ENCODE data around the gene HS6ST2. TPM values are rescaled to one million over a fixed set of nuclear protein-coding genes. Genes with fewer than 3 reads are reported as not detected.

Gene HS6ST2
- total and polyA plus RNA-seq, 9 donors = 27.8 to 52.3 (median 38.8) TPM

DNA sequence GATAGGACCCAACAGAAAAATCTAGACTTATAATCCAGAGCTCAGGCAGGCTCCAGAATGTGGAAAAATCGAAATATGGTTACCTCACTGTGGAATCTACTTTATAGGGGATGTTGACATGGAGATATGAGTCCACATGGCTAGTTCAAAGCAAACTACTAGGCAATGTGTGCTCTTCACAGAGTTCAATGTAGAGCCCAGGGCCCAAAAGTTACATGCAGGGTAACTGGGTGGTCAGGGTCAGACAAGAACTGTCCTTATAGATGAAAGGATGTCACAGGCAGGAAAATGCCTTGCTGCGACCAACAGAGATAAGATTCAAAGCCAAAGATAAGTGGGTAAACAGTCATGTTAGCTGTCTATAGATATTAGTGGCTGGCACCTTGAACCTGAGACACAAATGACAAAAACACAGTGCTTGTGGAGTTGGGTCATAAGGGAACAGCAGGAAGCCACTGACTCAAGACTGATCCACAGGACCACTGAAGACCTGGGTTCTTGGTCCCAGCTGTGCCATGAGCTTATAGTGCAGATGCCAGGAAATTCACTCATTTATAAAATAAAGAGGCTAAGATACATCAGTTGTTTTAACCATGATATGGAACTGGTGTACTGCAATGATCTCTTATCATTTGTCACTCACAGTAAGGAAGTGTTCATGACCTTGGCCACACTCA is 367.9 kb downstream of the HS6ST2 start:
- Histone ChIP-seq H3K27me3 (ENCODE audit: control insufficient read depth, insufficient read depth, low read length) (peaks cover 5% of the 10 kb centered on the region), H3K9me3 (replicated peaks; ENCODE audit: control insufficient read depth, low read depth, low read length) (no peaks in the 10 kb centered on the region), H3K36me3 (ENCODE audit: control insufficient read depth, insufficient read depth, low read length) (no peaks in the 10 kb centered on the region), H3K27ac (ENCODE audit: low read length) (no peak overlapping the region), H3K4me3 (ENCODE audit: low read length) (no peak overlapping the region), H3K4me1 (ENCODE audit: control insufficient read depth, insufficient read depth, low read length) (no peaks in the 10 kb centered on the region)
- 78% methylated on average over 1 of the region's 2 CpGs for WGBS (ENCODE audit: insufficient coverage)
- DNase-seq = no peak

DNA sequence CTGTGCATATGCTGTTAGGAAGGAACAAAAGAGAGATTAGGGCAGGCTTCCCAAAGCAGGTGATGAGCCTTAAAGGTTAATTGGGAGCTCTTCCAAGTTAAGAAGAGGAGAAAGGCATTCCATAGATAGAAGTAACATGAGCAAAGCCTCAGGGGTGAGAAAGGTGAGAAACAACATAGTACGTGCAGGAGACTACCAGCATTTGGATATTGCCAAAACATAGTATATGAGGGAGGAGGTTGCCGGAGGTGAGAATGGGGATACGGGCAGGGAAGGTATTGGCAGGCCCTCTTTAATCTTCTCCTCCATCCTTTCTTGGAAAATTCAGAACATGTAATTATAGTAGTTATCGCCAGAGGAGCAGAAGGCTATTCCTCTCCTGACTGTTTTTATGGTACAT is 373.5 kb downstream of the HS6ST2 start:
- Histone ChIP-seq H3K9me3 (replicated peaks; ENCODE audit: control insufficient read depth, low read depth, low read length) (no peaks in the 10 kb centered on the region), H3K27ac (ENCODE audit: low read length) (no peak overlapping the region), H3K27me3 (ENCODE audit: control insufficient read depth, insufficient read depth, low read length) (peaks cover 3% of the 10 kb centered on the region), H3K4me1 (ENCODE audit: control insufficient read depth, insufficient read depth, low read length) (no peaks in the 10 kb centered on the region), H3K36me3 (ENCODE audit: control insufficient read depth, insufficient read depth, low read length) (no peaks in the 10 kb centered on the region), H3K4me3 (ENCODE audit: low read length) (no peak overlapping the region)
- no peak for DNase-seq
- WGBS (ENCODE audit: insufficient coverage) = no CpG with 5 or more reads among the region's 4 CpGs

GRCh38 chrX:132576939-132577338 is 381.5 kb downstream of the HS6ST2 start:
- Histone ChIP-seq H3K9me3 (replicated peaks; ENCODE audit: control insufficient read depth, low read depth, low read length) (no peaks in the 10 kb centered on the region), H3K4me3 (ENCODE audit: low read length) (no peak overlapping the region), H3K27ac (ENCODE audit: low read length) (no peak overlapping the region), H3K36me3 (ENCODE audit: control insufficient read depth, insufficient read depth, low read length) (no peaks in the 10 kb centered on the region), H3K4me1 (ENCODE audit: control insufficient read depth, insufficient read depth, low read length) (no peaks in the 10 kb centered on the region), H3K27me3 (ENCODE audit: control insufficient read depth, insufficient read depth, low read length) (peaks cover 6% of the 10 kb centered on the region)
- WGBS (ENCODE audit: insufficient coverage) = 40% methylated on average over 1 of the region's 2 CpGs
- DNase-seq = no peak

Other genes with a start within 250 kb of the HS6ST2 start
- gene USP26, start 138.5 kb upstream of the HS6ST2 start, total RNA-seq = not detected
- gene USP26, start 138.5 kb upstream of the HS6ST2 start, polyA plus RNA-seq (ENCODE audit: insufficient read depth in 1 of 8, insufficient read length in 8 of 8, low replicate concordance in 1 of 8) = not detected